Liver (tissue), 2 donors: ENCODE measurements around the gene TRIM23.

ENCODE experiments used
- GABPA ChIP-seq, 2 donors: IDR thresholded peaks in 1 of 2; conservative IDR thresholded peaks in 1 of 2; 2 replicates each; pipeline ENCODE4 v1.6.1; 2016; ENCODE audit warnings: antibody characterized with exemption in 2 of 2, mild to moderate bottlenecking in 1 of 2, moderate library complexity in 1 of 2
- MAX ChIP-seq: IDR thresholded peaks from 2 replicates; pipeline ENCODE4 v1.6.1; 2016; ENCODE audit warnings: antibody characterized with exemption
- NR2F2 ChIP-seq: IDR thresholded peaks from 2 replicates; pipeline ENCODE4 v1.6.1; 2016; ENCODE audit warnings: antibody characterized with exemption
- SP1 ChIP-seq: IDR thresholded peaks from 2 replicates; pipeline ENCODE4 v1.6.1; 2018; ENCODE audit warnings: antibody characterized with exemption, mild to moderate bottlenecking
- donor health status: healthy.

- TF ChIP-seq GABPA (IDR thresholded peaks at IDR 0.05 in 1 of 2, conservative IDR thresholded peaks at IDR 0.05 in 1 of 2), result no peak
- no peak for TF ChIP-seq NR2F2
- no peak for TF ChIP-seq MAX
- no peak for TF ChIP-seq SP1
Measured at GRCh38 chr5:65654713-65655112, 30.6 kb upstream of the TRIM23 start.
